ENCODE measurements around the gene ZFR2.

DNA sequence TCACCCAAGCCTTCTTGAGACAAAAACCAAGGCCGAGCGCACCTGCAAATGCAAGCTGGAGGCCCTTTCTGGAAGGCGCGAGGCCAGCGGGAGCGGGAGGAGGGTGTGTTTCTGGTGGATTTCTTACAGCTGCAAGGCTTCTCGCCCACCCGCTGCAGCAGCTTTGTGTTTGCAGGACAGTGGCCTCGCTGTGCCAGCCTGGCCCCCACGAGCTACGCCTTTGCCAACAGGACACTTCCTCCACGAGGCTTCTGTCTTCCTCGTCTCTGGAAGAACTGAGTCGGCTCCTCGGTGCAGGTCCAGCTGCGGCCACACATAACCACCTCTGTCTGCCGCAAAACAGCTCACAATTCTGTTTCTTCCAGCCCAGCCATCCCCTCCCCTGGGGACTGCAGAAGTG lies 21.8 kb upstream of the ZFR2 start:
- TF ChIP-seq, protein P1, sequence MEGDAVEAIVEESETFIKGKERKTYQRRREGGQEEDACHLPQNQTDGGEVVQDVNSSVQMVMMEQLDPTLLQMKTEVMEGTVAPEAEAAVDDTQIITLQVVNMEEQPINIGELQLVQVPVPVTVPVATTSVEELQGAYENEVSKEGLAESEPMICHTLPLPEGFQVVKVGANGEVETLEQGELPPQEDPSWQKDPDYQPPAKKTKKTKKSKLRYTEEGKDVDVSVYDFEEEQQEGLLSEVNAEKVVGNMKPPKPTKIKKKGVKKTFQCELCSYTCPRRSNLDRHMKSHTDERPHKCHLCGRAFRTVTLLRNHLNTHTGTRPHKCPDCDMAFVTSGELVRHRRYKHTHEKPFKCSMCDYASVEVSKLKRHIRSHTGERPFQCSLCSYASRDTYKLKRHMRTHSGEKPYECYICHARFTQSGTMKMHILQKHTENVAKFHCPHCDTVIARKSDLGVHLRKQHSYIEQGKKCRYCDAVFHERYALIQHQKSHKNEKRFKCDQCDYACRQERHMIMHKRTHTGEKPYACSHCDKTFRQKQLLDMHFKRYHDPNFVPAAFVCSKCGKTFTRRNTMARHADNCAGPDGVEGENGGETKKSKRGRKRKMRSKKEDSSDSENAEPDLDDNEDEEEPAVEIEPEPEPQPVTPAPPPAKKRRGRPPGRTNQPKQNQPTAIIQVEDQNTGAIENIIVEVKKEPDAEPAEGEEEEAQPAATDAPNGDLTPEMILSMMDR (IDR thresholded peaks at IDR 0.05; ENCODE audit: low read length): no peak
- TF ChIP-seq EZH2 (IDR thresholded peaks at IDR 0.05; ENCODE audit: borderline replicate concordance, low read length): no peak

Data from OCI-LY1 (cell line).